HG03135 (cell line): ENCODE data around the gene EDN2.

Experiments
- ATAC-seq: cut with Tn5 transposase; IDR thresholded peaks from one replicate; pipeline ENCODE4 v1.9.1; 2021; ENCODE audit warnings: mild to moderate bottlenecking, moderate library complexity; ENCODE audit not compliant: unreplicated experiment

The EDN2 gene

DNA sequence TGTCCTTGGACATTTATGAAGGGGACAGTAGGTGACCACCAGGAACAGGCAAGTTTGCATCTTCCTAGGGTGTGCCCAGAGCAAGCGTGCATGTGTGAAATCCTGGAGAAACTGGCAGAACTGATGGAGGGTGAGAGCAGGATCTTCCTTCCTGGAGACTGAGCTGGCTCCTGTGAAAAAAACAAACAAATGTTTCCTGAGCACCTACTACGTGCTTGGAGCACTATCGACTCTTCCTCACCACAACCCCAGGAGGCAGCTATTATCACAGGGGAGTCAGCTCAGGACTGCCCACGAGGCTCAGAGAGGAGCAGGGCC is 1.5 kb upstream of the EDN2 start:
- ATAC-seq = no peak

DNA sequence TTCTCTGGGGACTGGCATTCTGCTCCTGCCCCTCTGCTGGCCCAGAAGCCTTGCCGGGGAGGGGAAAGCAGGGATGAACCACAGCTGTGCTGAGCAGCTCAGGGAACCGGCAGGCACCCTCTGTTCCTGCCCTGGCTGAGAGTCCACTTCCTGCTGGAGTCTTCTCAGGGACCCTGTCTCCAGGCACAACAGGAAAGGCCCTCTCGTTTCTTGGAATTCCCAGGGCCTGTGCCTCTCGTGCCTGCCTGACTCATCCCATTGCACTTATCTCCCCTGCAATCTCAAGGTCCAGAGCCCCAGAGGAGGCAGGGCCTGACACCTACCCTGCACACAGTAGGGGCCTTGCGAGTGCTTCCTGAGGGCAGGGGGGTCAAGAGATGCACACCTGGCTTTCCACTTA is 1.1 kb upstream of the EDN2 start:
- no peak for ATAC-seq

DNA sequence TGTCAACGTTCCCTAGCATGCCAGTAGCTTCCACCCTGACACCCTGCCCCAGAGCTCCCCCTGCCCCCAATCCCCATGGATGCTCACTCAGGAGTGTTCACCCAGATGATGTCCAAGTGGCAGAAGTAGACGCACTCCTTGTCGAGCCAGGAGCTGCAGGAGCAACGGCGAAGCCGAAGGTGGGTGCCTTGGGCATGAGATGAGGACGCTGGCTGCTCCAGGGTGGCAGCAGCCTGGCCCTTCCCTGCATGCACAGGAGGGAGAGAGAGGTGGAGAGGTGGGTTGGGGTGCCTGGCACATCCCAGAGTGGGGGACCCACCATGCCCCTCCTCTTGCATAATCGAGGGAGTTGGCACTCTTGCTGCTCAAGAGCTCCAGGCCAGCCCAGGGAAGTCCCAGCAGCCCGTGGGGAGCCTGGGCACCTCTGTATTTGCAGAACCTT is 502 bp downstream of the EDN2 start:
- no peak for ATAC-seq

DNA sequence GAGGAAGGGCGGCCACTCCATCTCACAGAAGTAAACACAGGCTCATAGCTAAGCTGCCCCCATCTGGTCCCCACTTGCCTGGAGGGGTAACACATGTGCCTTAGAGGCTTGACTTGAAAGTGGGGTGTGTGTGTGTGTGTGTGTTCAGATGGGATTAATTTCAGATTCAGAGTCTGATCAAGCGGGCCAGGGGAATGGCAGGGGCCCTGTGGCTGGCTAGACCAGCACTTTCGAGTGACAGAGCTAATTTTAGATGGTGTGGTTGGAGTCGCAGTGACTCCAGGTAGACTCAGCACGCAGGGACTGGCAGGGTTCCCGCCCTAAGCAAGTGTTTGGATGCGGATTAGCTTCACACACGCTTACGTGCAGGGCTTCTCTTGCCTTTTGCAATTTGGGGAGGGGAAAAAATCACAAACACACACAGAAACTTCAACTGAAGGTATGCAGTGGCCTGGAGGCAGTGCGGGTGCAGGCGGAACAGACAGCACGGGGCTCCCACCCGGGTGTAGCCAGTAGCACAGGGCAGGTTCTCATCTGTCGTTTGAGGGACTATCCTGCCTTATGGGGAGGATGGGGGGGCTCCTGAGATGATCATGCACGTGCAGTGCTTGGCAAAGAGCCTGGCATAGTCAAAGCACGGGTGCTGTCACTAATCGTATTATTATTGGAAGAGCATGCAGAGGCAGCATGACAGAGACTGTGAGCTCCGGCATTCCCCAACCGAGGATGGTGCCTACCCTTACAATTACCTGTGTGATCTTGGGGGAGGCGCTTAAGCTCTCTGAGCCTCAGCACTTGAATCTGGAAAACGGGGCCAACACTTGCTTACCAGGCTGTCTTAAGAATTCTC is 1.3 kb downstream of the EDN2 start:
- ATAC-seq = no peak

DNA sequence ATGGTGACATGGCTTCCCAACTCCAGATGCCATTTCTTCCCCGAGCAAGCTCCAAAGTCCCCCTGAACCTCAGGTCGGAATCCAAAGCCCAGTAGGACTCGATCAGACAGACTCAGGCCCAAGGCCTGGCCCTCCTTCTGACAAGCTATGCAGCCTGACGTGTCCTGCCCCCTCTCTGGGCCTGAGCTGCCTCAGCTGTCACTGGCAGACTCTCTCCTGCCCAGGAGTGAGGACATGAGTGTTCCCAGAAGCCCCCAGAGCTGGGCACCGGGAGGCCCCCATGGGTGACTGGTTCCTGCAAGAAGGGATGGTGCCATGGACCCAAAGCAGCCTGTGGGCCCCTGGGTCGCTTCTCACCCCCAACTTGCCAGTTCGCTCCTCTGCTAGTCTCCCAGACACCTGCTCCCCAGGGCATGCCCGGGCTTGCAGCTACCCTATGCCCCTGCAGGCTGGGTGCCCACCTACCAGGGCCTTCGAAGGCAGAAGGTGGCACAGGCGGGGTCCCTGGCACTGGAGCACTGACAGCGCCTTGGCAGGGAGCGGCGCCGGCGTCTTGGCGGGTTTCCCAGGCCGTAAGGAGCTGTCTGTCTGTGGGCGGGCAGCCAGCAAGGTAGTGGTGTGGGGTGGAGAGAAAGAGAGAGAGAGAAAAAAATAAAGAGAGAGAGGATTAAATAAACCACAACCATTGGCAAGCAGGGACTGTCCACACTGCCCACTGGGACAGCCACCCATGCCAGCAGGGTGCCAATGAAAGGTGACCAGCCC is 2.3 kb downstream of the EDN2 start:
- ATAC-seq = no peak

DNA sequence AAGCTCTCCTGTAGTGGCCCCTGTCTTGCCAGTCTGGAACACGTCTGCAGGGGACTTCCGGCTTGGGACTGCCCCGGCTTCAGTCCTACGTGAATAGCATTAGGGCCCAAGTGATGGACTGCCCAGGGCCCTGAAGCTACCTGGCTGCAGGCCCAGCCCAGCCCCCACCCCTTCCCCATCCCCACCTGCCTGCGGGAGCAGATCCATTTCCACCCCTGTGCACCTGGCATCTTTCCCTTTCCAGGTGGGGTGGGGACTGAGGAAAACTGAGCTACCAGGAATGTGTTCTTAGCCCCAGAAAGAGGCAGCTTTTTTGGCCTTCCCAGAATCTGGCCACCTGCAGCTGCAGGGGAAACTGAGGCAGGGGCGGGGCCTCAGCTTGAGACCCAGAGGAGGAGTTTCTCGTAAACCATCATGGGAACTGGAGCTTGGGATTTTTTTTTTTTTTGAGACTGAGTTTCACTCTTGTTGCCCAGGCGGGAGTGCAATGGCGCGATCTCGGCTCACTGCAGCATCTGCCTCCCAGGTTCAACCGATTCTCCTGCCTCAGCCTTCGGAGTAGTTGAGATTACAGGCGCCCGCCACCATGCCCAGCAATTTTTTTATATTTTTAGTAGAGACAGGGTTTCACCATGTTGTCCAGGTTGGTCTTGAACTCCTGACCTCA is 3.2 kb downstream of the EDN2 start:
- ATAC-seq = no peak

DNA sequence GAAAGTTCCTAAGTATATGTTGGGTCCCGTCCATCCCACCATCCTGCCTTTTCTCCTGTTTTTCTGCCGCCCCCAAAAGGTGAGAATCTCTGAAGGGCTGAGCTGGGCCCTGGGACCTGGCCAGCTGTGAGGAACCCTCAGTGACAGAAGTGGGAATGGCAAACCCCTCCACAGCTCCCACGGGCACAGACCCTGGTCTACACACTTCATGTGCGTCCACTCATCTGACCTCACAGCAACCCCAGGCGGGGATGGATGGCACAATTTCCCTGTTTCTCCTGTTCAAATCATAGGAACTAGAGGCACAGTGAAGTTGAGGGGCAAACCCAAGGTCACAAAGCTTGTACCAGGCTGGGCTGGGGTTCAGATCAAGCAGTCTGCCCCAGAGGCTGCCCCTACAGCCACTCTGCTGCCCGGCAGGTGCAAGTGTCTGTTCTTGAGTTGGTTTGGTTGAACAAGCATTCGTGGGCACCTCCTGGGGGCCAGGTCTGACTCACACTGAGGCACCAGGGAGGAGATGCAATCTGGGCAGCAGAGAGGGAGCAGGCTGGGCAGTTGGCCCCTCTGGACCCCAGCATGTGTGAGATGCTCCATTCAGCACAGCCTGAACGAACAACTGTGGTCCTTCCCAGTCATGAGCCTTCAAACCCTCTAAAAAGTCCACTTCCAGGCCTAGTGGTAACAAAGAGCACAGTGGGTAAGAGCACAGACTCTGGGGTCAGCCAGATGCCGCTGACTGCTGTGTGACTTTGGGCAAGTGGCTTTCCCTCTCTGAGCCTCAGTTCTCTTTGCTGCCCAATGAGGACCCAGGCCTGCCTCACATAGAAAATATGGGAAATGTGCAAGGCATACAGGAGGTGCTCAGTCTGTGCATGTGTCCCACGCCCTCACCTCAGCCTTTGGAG is 4.0 kb downstream of the EDN2 start:
- no peak for ATAC-seq

DNA sequence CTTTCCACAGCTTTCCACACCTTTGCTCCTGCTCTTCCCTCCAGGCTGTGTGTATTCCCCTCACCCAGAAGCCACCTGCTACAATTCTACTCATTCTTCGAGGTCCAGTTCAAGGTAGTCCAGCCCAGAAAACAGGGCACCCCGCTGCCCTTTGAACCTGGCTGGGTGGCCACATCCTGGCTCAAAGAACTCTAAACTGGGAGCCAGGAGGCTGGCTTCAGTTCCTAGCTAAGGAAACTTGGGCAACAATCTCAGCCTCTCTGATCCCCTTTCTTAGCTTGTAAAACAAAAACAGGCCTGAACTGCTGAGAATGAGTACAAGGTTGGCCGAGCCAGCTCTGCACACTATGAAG is 4.7 kb downstream of the EDN2 start:
- ATAC-seq = no peak

DNA sequence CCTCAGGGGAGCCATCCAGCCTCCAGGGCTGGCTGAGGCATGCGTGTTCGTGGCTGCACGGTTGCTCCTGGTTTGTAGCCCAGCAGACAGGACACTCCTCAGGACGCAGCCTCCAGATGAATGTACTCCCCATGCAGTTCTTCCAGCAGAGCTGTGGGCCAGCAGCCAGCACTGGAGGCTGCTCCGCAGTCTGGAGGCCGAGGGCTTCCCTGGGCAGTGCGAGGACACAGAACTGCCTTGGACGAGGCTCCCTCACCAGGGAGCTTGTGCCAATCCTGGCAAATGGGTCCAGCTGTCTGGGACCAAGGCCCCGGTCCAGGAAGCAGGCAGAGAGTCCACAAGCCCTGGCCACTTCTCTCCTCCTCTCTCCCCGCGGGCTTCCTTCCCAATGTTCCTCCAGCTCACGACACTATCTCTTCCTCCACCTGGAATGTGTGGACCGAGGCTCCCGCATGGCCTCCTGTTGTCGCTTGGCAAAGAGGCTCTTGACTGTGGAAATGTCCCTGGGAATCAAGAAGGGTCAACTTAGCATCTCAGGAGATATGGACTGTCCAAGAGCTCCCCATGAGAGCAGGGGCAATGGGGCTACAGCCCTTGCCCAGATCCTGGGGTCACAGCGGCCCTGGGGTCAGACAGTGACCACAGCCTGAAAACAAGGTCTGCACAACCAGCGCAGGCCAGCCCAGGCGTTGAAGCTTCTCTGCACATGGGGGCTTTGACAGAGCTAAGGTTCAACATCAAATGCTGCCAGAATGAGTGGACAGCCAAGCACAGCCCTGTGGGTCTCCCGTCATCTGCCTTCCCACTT is 5.3 kb downstream of the EDN2 start:
- no peak for ATAC-seq

DNA sequence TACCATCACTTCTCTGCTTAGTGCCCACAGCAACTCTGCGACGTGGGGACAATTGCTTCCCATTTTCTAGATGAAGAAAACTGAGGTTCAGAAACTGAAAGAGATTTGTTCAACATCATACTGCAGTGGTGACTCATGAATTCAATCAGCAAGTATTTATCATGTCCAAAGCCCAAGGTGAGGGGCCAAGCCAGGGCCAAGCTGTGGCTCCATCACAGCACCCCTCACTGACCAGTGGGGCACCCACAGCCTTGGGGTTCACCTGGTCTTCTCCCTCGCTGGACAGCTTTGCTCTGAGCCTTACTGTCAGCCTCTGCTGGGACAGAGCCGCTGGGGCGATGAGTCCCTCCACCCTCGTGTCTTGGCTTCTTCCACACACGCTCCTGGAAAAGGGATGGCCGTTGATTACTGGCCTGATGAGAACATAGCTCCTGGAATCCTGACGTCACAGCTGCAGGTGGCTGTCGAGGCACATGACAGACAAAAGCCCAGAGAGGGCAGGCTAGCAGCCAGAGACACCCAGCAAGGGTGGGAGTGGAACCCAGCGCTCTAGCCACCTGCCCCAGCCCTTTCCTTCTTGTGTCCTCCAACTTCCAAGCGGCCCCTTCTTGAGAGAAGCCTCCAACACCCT is 6.2 kb downstream of the EDN2 start:
- ATAC-seq = no peak

DNA sequence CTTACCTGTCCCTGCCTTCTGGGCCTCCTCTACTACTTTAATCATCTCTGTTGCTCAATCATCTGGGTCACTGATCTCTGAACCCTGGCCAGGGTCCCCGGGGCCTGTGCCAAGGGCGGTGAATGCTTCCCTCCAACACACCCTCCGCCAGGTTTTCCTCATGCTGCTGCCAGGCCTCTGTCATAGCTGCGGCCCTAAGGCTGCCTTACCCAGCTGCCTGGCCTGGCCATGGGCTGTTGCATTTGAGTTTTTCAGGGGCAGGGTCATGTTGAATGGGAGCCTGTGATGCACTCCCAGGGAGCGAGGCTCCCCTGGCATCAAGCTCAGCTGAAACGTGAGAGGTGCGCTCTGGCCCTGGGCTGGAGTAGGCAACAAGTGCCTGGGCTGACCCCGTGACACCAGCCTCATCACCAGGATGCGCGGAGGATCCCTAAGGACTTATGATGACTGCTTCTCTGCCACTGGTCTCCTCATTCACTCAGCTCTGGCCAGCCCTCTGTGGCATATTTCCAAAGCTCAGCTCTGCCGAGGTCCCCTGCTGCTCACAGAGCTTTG is 7.6 kb downstream of the EDN2 start:
- no peak for ATAC-seq

DNA sequence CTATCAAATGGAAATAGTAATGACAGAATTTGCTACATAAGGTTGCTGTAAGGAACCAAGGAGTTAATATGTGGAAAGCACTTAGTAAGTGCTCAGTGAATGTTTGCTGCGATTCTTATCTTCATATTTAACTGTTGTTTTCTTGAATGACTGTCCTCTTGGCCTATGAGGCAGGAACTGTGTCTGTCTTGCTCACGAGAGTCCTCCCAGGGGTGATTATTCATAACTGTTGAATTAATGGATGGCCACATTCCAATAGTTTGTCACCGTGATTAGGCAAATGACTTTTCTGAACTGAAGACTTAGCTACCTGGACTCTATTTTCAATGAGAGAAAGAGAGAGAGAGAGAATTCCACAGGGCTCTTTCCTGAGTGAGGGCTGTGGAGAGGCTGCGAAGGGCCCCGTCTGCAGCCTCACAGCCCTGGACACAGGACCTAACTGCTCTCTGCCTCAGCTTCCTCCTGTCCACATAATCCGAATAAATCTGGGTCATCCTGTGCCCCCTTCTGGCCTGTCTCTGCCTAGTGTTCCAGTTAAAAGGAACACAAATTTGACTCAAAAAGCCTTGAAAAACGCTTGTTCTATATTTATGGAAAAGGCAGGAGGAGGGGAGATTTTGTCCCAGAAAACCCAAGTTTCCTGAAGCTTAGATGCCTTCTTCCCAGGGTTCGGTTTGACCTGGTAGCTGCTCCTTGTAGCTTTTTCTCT is 8.5 kb downstream of the EDN2 start:
- no peak for ATAC-seq

DNA sequence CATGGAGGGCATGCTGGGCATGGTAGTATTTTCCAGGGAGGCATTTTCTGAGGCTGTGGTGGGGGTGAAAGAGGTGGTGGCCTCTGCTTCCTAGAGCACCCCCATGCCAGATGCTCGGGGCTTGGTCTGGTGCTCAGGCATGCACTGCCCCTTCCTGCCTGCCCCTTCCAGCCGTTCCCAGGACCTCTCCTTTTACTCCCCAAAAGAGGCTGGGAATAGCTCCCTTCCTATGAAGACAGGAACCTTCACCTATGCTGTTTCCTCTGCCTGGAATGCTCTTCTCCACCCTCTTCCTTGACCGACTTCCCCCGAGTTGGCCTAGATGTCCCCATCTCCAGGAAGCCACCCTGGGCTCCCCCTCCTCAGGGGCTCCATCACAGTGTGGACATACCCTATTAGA is 9.1 kb downstream of the EDN2 start:
- no peak for ATAC-seq

DNA sequence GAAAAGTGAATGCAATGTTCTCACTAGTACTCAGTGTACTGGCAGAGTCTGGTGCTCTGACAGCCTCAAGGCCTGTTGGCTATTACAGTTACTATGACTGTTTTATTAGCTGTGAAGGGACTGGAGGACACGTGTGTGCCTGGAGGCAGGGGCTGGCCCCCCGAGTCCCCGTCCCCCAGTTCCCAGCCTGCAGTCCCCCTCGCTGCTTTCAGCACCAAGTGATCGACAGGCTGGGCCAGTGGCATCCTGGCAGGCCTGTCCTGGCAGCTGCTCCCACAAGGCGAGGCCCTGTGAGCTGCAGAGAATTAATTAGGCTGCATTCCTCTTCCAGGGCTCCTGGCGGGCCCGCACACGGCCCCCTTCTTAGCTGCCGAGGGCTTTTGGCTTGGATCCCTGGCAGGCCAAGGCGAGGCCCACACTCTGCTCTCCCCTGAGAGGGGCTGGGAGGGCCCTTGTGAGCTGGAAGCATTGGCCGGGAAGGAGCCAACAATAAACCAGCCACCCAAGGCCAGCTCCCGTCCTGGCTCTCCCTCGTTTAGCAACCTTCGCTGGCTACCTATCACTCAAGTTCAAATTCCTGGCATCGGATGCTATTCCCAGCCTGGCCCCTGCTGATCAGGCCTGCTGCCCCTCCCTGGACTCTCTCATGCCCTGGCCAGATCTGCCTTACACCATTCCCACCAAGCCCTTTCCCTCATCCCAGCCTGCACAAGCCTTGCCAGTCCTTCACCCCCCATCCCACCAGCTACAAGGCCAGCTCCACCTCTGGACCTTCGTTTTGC is 9.8 kb downstream of the EDN2 start:
- ATAC-seq = no peak

DNA sequence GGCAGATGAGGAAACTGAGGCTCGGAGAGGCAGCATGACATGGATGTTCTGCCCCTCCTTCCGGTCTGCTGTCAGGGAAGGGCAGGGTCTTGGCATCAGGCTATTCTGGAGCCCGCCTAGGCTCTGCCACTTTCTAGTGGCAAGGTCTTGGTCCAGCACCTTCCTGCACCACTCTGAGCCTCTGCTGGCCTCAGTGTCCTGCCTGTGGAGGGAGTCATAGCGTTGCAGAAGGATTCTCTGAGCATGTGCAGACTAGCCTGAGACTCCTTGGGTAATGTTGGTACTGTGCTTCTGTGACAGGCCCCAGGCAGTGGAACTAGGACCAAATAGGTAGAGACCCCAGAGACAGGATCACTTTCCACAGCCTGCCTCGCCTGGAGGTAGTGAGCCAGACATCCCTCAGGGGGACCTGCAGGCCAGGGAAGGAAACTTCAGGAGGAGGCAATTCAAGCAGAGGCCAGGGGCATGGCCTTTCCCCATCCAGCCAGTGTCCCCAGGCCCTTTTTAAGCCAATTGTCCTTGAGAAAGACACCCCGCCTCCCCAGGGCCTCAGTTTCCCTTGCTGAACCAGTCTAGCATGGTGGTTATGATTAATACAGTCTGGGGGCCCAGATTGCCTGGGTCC is 10.6 kb downstream of the EDN2 start:
- no peak for ATAC-seq

DNA sequence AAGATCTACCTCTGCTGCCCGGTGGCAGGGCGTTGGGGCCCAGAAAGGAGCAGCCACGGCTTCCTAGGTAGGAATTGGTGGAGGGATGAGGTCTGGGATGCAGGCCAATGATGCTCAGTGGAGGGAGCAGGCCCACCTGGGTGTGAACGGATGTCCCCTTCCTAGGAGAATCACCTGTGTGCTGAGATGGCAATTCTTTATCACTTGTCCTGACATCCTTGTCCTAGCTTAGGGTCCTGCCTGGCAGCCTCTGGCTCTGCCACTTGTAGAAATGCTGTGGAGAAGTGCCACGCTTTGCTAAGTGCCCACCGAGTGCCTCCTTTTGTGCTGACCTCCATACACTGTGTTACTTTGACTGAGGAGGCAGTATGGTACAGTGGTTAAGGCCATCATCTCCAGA is 12.8 kb downstream of the EDN2 start:
- no peak for ATAC-seq

DNA sequence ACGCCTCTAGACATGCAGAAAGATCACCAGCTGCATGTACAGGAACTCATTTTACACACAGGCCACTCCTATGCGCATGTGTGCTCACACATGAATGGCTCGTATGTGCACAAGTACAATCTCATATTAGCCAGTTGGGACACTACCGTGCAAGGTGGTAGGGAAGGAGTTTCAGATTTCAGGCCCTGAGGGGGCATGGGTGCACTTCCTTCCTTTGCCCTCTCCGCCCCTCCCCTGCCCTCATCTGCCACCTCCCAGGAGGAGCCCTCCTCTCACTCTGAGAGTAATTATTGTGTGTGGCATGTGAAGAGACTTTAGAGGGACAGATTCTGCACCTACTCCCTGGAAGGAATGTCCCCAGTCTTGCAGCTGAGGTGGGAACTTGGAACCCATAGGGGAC is 14.8 kb downstream of the EDN2 start:
- ATAC-seq = no peak
